WTC11 (cell line): ENCODE results near the gene GRB7. TPM values are rescaled to one million over a fixed set of nuclear protein-coding genes. Genes with fewer than 3 reads are reported as not detected.

Experiments
- ATAC-seq: fragments of 200-7000 bp; cut with Tn5 transposase; 2 replicates; pipeline ENCODE4 v1.10.0; 2021; ENCODE audit warnings: mild to moderate bottlenecking, moderate library complexity
- CTCF ChIA-PET: fragments of 300-600 bp; sonication (Branson Sonifier 250); formaldehyde crosslinking; loops from one replicate; lab custom pipeline; 2021; ENCODE audit warnings: antibody characterized with exemption; lab: Charles Lee
- POLR2A ChIA-PET: fragments of 350-600 bp; sonication (Branson Sonifier 250); formaldehyde crosslinking; loops from one replicate; lab custom pipeline; 2021; ENCODE audit warnings: antibody characterized with exemption; lab: Charles Lee
- DNase-seq: peaks from one replicate; pipeline ENCODE4 v3.0.0; 2021; ENCODE audit warnings: low spot score
- H3K27ac Mint-ChIP-seq: 2 replicates; pipeline ENCODE4 v1.8.0; 2021; ENCODE audit warnings: mixed read lengths
- H3K27me3 Mint-ChIP-seq: 2 replicates; pipeline ENCODE4 v1.8.0; 2021; ENCODE audit warnings: low read depth, mild to moderate bottlenecking, moderate library complexity, mixed read lengths
- H3K36me3 Mint-ChIP-seq: 2 replicates; pipeline ENCODE4 v1.8.0; 2021; ENCODE audit warnings: mixed read lengths
- H3K4me1 Mint-ChIP-seq: 2 replicates; pipeline ENCODE4 v1.8.0; 2022; ENCODE audit warnings: mixed read lengths
- H3K4me3 Mint-ChIP-seq: 2 replicates; pipeline ENCODE4 v1.8.0; 2021; ENCODE audit warnings: mild to moderate bottlenecking, moderate library complexity, mixed read lengths
- H3K9me3 Mint-ChIP-seq: 2 replicates; pipeline ENCODE4 v1.8.0; 2021; ENCODE audit warnings: mixed read lengths
- CBFB ChIP-seq: sonication (generic); formaldehyde crosslinking; IDR thresholded peaks from 2 replicates; pipeline ENCODE4 v1.8.1; 2022; ENCODE audit warnings: mild to moderate bottlenecking, low read depth, missing genetic modification reagents
- CREB1 ChIP-seq: sonication (generic); formaldehyde crosslinking; IDR thresholded peaks from 2 replicates; pipeline ENCODE4 v1.8.0; 2023; ENCODE audit warnings: mild to moderate bottlenecking, missing genetic modification reagents
- CREM ChIP-seq: sonication (generic); formaldehyde crosslinking; IDR thresholded peaks from 2 replicates; pipeline ENCODE4 v1.8.1; 2022; ENCODE audit warnings: mild to moderate bottlenecking, missing genetic modification reagents, moderate library complexity
- FOXK1 ChIP-seq: sonication (generic); formaldehyde crosslinking; IDR thresholded peaks from 2 replicates; pipeline ENCODE4 v1.8.0; 2022; ENCODE audit warnings: mild to moderate bottlenecking, moderate library complexity, missing genetic modification reagents
- GABPB1 ChIP-seq: sonication (generic); formaldehyde crosslinking; IDR thresholded peaks from 2 replicates; pipeline ENCODE4 v1.8.1; 2023; ENCODE audit warnings: mild to moderate bottlenecking, missing genetic modification reagents
- SMAD3 ChIP-seq: sonication (generic); formaldehyde crosslinking; IDR thresholded peaks from 2 replicates; pipeline ENCODE4 v1.8.0; 2022; ENCODE audit warnings: missing genetic modification reagents, mild to moderate bottlenecking, borderline replicate concordance
- TEAD1 ChIP-seq: sonication (generic); formaldehyde crosslinking; IDR thresholded peaks from 2 replicates; pipeline ENCODE4 v1.8.0; 2022; ENCODE audit warnings: mild to moderate bottlenecking, missing genetic modification reagents
- TEAD4 ChIP-seq: sonication (generic); formaldehyde crosslinking; IDR thresholded peaks from 2 replicates; pipeline ENCODE4 v1.8.0; 2022; ENCODE audit warnings: mild to moderate bottlenecking, missing genetic modification reagents
- ZBTB21 ChIP-seq: sonication (generic); formaldehyde crosslinking; IDR thresholded peaks from 2 replicates; pipeline ENCODE4 v1.8.1; 2023; ENCODE audit warnings: mild to moderate bottlenecking, missing genetic modification reagents, borderline replicate concordance
- ZNF416 ChIP-seq: fragments of 250-450 bp; sonication (Bioruptor Pico); IDR thresholded peaks from 2 replicates; pipeline ENCODE4 v1.9.0; 2021; ENCODE audit warnings: mild to moderate bottlenecking, inconsistent platforms
- total RNA-seq: library from RNA; stranded (reverse); gene quantifications from 3 replicates; pipeline ENCODE4 v1.2.3, GENCODE V29; 2021
- TF ChIP-seq, protein P1 (sequence below): fragments of 250-450 bp; sonication (Bioruptor Pico); IDR thresholded peaks from 2 replicates; pipeline ENCODE4 v1.9.0; 2021; ENCODE audit warnings: mild to moderate bottlenecking
- TF ChIP-seq, protein P2 (sequence below): sonication (generic); formaldehyde crosslinking; IDR thresholded peaks from 2 replicates; pipeline ENCODE4 v1.8.1; 2023; ENCODE audit warnings: mild to moderate bottlenecking, moderate library complexity, missing genetic modification reagents
- TF ChIP-seq, protein P3 (sequence below): fragments of 200-600 bp; IDR thresholded peaks from 2 replicates; pipeline ENCODE4 v1.8.0; 2022; ENCODE audit warnings: antibody characterized with exemption
- TF ChIP-seq, protein P4 (sequence below): sonication (generic); formaldehyde crosslinking; IDR thresholded peaks from 2 replicates; pipeline ENCODE4 v1.8.0; 2022; ENCODE audit warnings: missing genetic modification reagents
- TF ChIP-seq, protein P5 (sequence below): fragments of 250-450 bp; sonication (Bioruptor Pico); IDR thresholded peaks from 2 replicates; pipeline ENCODE4 v1.8.0; 2021; ENCODE audit warnings: mild to moderate bottlenecking

Gene GRB7
- total RNA-seq, 1 experiment from 2014 or later = 48.5 TPM

DNA sequence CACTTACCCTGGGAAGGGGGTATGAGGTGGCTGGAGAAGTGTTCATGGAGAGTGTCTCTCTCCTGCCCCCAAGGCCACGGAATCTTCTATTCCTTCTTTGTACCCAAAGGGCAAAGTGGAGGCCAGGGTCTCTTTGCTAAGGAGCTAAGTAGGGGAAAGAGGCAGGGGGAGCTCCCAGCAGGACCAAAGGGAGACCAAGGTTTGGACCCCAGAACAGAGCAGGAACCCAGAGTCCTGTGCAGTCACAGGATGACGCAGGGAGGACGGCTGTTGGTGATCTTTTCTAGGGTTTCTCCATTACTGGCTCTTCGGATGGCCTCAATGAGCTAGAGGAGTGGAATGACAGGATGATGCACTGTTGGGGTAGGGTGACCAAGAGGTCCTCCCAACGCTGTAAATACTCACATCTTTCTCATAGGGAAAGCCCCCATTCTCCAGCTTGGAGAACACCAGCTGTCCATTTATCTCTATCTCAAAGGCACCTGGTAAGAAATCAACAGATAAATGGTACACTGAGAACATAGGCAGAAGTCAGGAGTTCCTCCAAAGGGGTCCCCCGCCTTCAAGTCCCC lies 8.4 kb upstream of the GRB7 start:
- TF ChIP-seq, protein P1, sequence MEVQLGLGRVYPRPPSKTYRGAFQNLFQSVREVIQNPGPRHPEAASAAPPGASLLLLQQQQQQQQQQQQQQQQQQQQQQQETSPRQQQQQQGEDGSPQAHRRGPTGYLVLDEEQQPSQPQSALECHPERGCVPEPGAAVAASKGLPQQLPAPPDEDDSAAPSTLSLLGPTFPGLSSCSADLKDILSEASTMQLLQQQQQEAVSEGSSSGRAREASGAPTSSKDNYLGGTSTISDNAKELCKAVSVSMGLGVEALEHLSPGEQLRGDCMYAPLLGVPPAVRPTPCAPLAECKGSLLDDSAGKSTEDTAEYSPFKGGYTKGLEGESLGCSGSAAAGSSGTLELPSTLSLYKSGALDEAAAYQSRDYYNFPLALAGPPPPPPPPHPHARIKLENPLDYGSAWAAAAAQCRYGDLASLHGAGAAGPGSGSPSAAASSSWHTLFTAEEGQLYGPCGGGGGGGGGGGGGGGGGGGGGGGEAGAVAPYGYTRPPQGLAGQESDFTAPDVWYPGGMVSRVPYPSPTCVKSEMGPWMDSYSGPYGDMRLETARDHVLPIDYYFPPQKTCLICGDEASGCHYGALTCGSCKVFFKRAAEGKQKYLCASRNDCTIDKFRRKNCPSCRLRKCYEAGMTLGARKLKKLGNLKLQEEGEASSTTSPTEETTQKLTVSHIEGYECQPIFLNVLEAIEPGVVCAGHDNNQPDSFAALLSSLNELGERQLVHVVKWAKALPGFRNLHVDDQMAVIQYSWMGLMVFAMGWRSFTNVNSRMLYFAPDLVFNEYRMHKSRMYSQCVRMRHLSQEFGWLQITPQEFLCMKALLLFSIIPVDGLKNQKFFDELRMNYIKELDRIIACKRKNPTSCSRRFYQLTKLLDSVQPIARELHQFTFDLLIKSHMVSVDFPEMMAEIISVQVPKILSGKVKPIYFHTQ = 0 out of 2 replicates have a peak, but pooled peaks have one; percentile 1
- TF ChIP-seq SMAD3 (CRISPR knock-in tag) = no peak
- TF ChIP-seq, all 79 proteins: peak for 1
- peaks cover 23% of the 10 kb centered on the region for H3K36me3 Mint-ChIP-seq
- no peaks in the 10 kb centered on the region for H3K9me3 Mint-ChIP-seq
- peak overlapping the region; percentile 91 for H3K27ac Mint-ChIP-seq
- ChIA-PET POLR2A (interaction anchor here (0.6 to 2.2 kb wide), 8 partner anchors 10 to 372 kb away, joined by 3 to 16 read pairs (median 3); partner anchors contain the start of genes ERBB2 and PGAP3), CTCF (interaction anchor here (0.6 to 4.3 kb wide), 46 partner anchors 7 to 757 kb away, joined by 3 to 79 read pairs (median 4); partner anchors contain the start of genes ERBB2, PGAP3, PNMT and TCAP)
- peak overlapping the region; percentile 89 for H3K4me3 Mint-ChIP-seq
- ATAC-seq = no peak
- DNase-seq = no peak
- H3K27me3 Mint-ChIP-seq = no peaks in the 10 kb centered on the region
- peaks cover 14% of the 10 kb centered on the region for H3K4me1 Mint-ChIP-seq

DNA sequence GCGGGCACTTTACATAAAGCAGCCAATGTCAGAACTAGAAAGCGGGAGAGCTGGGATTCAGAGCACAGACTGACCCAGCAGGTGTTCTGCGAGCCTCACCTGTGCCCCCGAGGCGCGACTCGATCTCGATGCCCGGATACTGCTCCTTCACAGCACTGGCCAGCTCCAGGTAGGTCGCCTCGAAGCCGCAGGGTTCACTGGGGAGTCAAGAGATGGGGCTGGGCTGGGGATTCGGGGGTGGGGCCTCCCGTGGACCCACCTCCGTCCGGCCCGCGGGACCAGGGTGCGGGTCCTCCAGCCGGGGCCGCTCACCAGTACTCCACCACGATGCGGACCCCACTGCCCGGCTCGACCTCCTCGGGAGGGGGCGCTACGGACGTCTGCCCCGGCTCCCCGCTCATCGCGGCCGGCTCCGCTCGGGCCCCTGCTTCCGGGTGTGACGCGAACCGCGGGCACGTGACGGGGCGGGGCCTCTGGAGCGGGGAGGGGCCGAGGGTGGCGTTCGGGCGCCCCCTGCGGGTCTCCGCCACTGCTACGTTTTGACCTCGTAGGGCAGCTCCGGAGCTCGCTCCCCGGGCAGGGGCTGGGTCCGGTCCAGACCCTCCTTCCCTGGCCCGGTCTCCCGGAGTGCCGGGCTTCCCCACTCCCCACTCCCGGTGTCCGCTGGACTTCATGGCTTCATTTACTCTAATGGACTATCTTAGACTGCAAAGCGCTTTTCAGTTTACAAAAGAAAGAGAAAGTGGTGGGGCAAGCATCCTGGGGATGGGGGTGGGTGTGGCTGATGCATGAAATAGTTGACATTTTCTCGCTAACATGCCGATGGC lies 7.4 kb upstream of the GRB7 start, which contains the start of gene MIEN1:
Gene MIEN1 (minus strand): TSS at position 438 of the 827 bp plus-strand sequence. CDS start 37 bp downstream, at position 401.
- POLR2A ChIA-PET = interaction anchor here (0.6 to 2.2 kb wide), 12 partner anchors 9 to 371 kb away, joined by 3 to 16 read pairs (median 4); partner anchors contain the start of genes ERBB2 and PGAP3
- DNase-seq = peak; percentile 97
- H3K27me3 Mint-ChIP-seq = no peaks in the 10 kb centered on the region
- peak; percentile 85 for ATAC-seq
- H3K4me1 Mint-ChIP-seq = peaks cover 14% of the 10 kb centered on the region
- H3K36me3 Mint-ChIP-seq = peaks cover 17% of the 10 kb centered on the region
- H3K9me3 Mint-ChIP-seq = no peaks in the 10 kb centered on the region
- H3K27ac Mint-ChIP-seq = peak within 1 kb of the TSS; percentile 91
- peak within 1 kb of the TSS; percentile 89 for H3K4me3 Mint-ChIP-seq
- CTCF ChIA-PET = interaction anchor here (0.6 to 4.3 kb wide), 56 partner anchors 8 to 757 kb away, joined by 3 to 79 read pairs (median 4); partner anchors contain the start of genes ERBB2, PGAP3, PNMT and TCAP
- TF ChIP-seq, protein P2, sequence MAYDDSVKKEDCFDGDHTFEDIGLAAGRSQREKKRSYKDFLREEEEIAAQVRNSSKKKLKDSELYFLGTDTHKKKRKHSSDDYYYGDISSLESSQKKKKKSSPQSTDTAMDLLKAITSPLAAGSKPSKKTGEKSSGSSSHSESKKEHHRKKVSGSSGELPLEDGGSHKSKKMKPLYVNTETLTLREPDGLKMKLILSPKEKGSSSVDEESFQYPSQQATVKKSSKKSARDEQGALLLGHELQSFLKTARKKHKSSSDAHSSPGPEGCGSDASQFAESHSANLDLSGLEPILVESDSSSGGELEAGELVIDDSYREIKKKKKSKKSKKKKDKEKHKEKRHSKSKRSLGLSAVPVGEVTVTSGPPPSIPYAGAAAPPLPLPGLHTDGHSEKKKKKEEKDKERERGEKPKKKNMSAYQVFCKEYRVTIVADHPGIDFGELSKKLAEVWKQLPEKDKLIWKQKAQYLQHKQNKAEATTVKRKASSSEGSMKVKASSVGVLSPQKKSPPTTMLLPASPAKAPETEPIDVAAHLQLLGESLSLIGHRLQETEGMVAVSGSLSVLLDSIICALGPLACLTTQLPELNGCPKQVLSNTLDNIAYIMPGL (CRISPR knock-in tag) = peak; percentile 93
- TF ChIP-seq TEAD1 (CRISPR knock-in tag) = peak; percentile 73; the same call in 1 of the 2 replicates
- TF ChIP-seq FOXK1 = 0 out of 2 replicates have a peak, but pooled peaks have one; percentile 54
- TF ChIP-seq TEAD4 = no peak
- TF ChIP-seq GABPB1 (CRISPR knock-in tag) = peak; percentile 86
- TF ChIP-seq CBFB (CRISPR knock-in tag) = no peak
- no peak; the same call in none of the 2 replicates for TF ChIP-seq CREM (CRISPR knock-in tag)
- TF ChIP-seq, protein P3, sequence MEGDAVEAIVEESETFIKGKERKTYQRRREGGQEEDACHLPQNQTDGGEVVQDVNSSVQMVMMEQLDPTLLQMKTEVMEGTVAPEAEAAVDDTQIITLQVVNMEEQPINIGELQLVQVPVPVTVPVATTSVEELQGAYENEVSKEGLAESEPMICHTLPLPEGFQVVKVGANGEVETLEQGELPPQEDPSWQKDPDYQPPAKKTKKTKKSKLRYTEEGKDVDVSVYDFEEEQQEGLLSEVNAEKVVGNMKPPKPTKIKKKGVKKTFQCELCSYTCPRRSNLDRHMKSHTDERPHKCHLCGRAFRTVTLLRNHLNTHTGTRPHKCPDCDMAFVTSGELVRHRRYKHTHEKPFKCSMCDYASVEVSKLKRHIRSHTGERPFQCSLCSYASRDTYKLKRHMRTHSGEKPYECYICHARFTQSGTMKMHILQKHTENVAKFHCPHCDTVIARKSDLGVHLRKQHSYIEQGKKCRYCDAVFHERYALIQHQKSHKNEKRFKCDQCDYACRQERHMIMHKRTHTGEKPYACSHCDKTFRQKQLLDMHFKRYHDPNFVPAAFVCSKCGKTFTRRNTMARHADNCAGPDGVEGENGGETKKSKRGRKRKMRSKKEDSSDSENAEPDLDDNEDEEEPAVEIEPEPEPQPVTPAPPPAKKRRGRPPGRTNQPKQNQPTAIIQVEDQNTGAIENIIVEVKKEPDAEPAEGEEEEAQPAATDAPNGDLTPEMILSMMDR = peak; percentile 81
- no peak for TF ChIP-seq ZNF416 (CRISPR knock-in tag)
- TF ChIP-seq, protein P4, sequence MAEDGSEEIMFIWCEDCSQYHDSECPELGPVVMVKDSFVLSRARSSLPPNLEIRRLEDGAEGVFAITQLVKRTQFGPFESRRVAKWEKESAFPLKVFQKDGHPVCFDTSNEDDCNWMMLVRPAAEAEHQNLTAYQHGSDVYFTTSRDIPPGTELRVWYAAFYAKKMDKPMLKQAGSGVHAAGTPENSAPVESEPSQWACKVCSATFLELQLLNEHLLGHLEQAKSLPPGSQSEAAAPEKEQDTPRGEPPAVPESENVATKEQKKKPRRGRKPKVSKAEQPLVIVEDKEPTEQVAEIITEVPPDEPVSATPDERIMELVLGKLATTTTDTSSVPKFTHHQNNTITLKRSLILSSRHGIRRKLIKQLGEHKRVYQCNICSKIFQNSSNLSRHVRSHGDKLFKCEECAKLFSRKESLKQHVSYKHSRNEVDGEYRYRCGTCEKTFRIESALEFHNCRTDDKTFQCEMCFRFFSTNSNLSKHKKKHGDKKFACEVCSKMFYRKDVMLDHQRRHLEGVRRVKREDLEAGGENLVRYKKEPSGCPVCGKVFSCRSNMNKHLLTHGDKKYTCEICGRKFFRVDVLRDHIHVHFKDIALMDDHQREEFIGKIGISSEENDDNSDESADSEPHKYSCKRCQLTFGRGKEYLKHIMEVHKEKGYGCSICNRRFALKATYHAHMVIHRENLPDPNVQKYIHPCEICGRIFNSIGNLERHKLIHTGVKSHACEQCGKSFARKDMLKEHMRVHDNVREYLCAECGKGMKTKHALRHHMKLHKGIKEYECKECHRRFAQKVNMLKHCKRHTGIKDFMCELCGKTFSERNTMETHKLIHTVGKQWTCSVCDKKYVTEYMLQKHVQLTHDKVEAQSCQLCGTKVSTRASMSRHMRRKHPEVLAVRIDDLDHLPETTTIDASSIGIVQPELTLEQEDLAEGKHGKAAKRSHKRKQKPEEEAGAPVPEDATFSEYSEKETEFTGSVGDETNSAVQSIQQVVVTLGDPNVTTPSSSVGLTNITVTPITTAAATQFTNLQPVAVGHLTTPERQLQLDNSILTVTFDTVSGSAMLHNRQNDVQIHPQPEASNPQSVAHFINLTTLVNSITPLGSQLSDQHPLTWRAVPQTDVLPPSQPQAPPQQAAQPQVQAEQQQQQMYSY = no peak
- TF ChIP-seq ZBTB21 (CRISPR knock-in tag) = no peak
- TF ChIP-seq, protein P5, sequence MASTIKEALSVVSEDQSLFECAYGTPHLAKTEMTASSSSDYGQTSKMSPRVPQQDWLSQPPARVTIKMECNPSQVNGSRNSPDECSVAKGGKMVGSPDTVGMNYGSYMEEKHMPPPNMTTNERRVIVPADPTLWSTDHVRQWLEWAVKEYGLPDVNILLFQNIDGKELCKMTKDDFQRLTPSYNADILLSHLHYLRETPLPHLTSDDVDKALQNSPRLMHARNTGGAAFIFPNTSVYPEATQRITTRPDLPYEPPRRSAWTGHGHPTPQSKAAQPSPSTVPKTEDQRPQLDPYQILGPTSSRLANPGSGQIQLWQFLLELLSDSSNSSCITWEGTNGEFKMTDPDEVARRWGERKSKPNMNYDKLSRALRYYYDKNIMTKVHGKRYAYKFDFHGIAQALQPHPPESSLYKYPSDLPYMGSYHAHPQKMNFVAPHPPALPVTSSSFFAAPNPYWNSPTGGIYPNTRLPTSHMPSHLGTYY (CRISPR knock-in tag) = peak; percentile 88; the same call in 1 of the 2 replicates
- no peak for TF ChIP-seq CREB1 (CRISPR knock-in tag)
